ENCODE measurements around the gene NMT2.
A peak's percentile ranks its signal among the peaks of the same experiment; 100 is the strongest.
"Not testable (repeated sequence)": the region's sequence is repeated elsewhere in the genome, so short reads cannot be mapped to it uniquely, and the experiment has no call there.

Gene NMT2

GRCh38 chr10:15168291-15168785 is at the start of gene NMT2:
Gene NMT2 (minus strand): TSS chr10:15168693. CDS start chr10:15168612, 81 bp downstream.
- DNase-seq (ENCODE audit: insufficient read length, low spot score) (peak; percentile 95), FAIRE-seq (peak; percentile 52)

GRCh38 chr10:15216700-15217099 is 48.2 kb upstream of the NMT2 start:
- no peak for DNase-seq (ENCODE audit: insufficient read length, low spot score)
- FAIRE-seq, result no peak

- FAIRE-seq (no peak), DNase-seq (ENCODE audit: insufficient read length, low spot score) (no peak)
These were observed 45.7 kb upstream of the NMT2 start for GRCh38 chr10:15214237-15214636.

- DNase-seq (ENCODE audit: insufficient read length, low spot score) (no peak), FAIRE-seq (no peak)
These were observed 45.0 kb upstream of the NMT2 start for GRCh38 chr10:15213461-15213861.

- DNase-seq (ENCODE audit: insufficient read length, low spot score) (no peak), FAIRE-seq (no peak)
These were observed 43.0 kb upstream of the NMT2 start for GRCh38 chr10:15211464-15211979.

GRCh38 chr10:15210521-15210920 is 42.0 kb upstream of the NMT2 start:
- no peak for FAIRE-seq
- no peak for DNase-seq (ENCODE audit: insufficient read length, low spot score)

GRCh38 chr10:15209827-15210509 is 41.5 kb upstream of the NMT2 start:
- peak; percentile 83 for FAIRE-seq

GRCh38 chr10:15208221-15208620 is 39.7 kb upstream of the NMT2 start:
- FAIRE-seq (no peak), DNase-seq (ENCODE audit: insufficient read length, low spot score) (no peak)

More at GRCh38 chr10:15209827-15210509, 41.5 kb upstream of the NMT2 start:
- DNase-seq (ENCODE audit: insufficient read length, low spot score), result peak; percentile 62

GRCh38 chr10:15207410-15207809 is 38.9 kb upstream of the NMT2 start:
- DNase-seq (ENCODE audit: insufficient read length, low spot score); FAIRE-seq: not testable (repeated sequence)

- no peak for FAIRE-seq
- DNase-seq (ENCODE audit: insufficient read length, low spot score), result no peak
These were observed 34.1 kb upstream of the NMT2 start for GRCh38 chr10:15202639-15203038.

GRCh38 chr10:15202301-15202621 is 33.8 kb upstream of the NMT2 start:
- DNase-seq (ENCODE audit: insufficient read length, low spot score); FAIRE-seq: not testable (repeated sequence)

GRCh38 chr10:15201589-15202300 is 33.3 kb upstream of the NMT2 start:
- no peak for FAIRE-seq
- DNase-seq (ENCODE audit: insufficient read length, low spot score), result no peak

GRCh38 chr10:15200626-15201025 is 32.1 kb upstream of the NMT2 start:
- FAIRE-seq, result no peak
- no peak for DNase-seq (ENCODE audit: insufficient read length, low spot score)

GRCh38 chr10:15197911-15198310 is 29.4 kb upstream of the NMT2 start:
- DNase-seq (ENCODE audit: insufficient read length, low spot score) (no peak), FAIRE-seq (no peak)

GRCh38 chr10:15197276-15197675 is 28.8 kb upstream of the NMT2 start:
- no peak for DNase-seq (ENCODE audit: insufficient read length, low spot score)
- FAIRE-seq, result no peak

- FAIRE-seq, result no peak
- DNase-seq (ENCODE audit: insufficient read length, low spot score), result no peak
These were observed 27.7 kb upstream of the NMT2 start for GRCh38 chr10:15196021-15196834.

- no peak for DNase-seq (ENCODE audit: insufficient read length, low spot score)
- no peak for FAIRE-seq
These were observed 20.8 kb upstream of the NMT2 start for GRCh38 chr10:15189133-15189885.

- no peak for DNase-seq (ENCODE audit: insufficient read length, low spot score)
These were observed 20.1 kb upstream of the NMT2 start for GRCh38 chr10:15188603-15189002.

GRCh38 chr10:15183689-15184481 is 15.4 kb upstream of the NMT2 start:
- FAIRE-seq (no peak), DNase-seq (ENCODE audit: insufficient read length, low spot score) (no peak)

More at GRCh38 chr10:15188603-15189002, 20.1 kb upstream of the NMT2 start:
- no peak for FAIRE-seq
